GM23248 (cell line): ENCODE results near the gene ATP5F1D. TPM values are rescaled to one million over a fixed set of nuclear protein-coding genes. Genes with fewer than 3 reads are reported as not detected.

Experiments
- DNase-seq: peaks from one replicate; pipeline ENCODE4 v3.0.0-alpha.2; 2015
- H2AFZ ChIP-seq: fragments of 200-600 bp; sonication (generic); 2 replicates; pipeline ENCODE4 v1.6.1; 2016; ENCODE audit warnings: antibody characterized with exemption
- H3F3A ChIP-seq: fragments of 200-600 bp; sonication (generic); 2 replicates; pipeline ENCODE4 v1.6.1; 2016; ENCODE audit warnings: mild to moderate bottlenecking, antibody characterized with exemption, mixed run types; ENCODE audit not compliant: insufficient read depth
- H3K27ac ChIP-seq: fragments of 200-600 bp; sonication (generic); 2 replicates; pipeline ENCODE4 v1.5.1; 2016; ENCODE audit warnings: mild to moderate bottlenecking
- H3K27me3 ChIP-seq: fragments of 200-600 bp; sonication (generic); replicated peaks from 2 replicates; pipeline ENCODE4 v1.6.1; 2016; ENCODE audit warnings: mild to moderate bottlenecking; ENCODE audit not compliant: insufficient read depth
- H3K36me3 ChIP-seq: fragments of 200-600 bp; sonication (generic); 2 replicates; pipeline ENCODE4 v1.6.1; 2016; ENCODE audit warnings: low read depth, mild to moderate bottlenecking
- H3K4me1 ChIP-seq: fragments of 200-600 bp; sonication (generic); 2 replicates; pipeline ENCODE4 v1.6.1; 2016; ENCODE audit warnings: mild to moderate bottlenecking; ENCODE audit not compliant: insufficient read depth
- H3K4me2 ChIP-seq: fragments of 200-600 bp; sonication (generic); one replicate; pipeline ENCODE4 v1.6.1; 2016; ENCODE audit warnings: mild to moderate bottlenecking; ENCODE audit not compliant: unreplicated experiment
- H3K4me3 ChIP-seq: fragments of 200-600 bp; sonication (generic); 2 replicates; pipeline ENCODE4 v1.5.1; 2016; ENCODE audit warnings: mild to moderate bottlenecking
- H3K79me2 ChIP-seq: fragments of 200-600 bp; sonication (generic); 2 replicates; pipeline ENCODE4 v1.6.1; 2016; ENCODE audit warnings: mild to moderate bottlenecking; ENCODE audit not compliant: insufficient read depth
- H3K9ac ChIP-seq: fragments of 200-600 bp; sonication (generic); 2 replicates; pipeline ENCODE4 v1.6.1; 2016; ENCODE audit warnings: mild to moderate bottlenecking
- H3K9me2 ChIP-seq: fragments of 200-600 bp; sonication (generic); 2 replicates; pipeline ENCODE4 v1.6.1; 2016; ENCODE audit warnings: mixed run types, mild to moderate bottlenecking, moderate library complexity; ENCODE audit not compliant: insufficient read depth
- H3K9me3 ChIP-seq: fragments of 200-600 bp; sonication (generic); one replicate; pipeline ENCODE4 v1.6.1; 2017; ENCODE audit warnings: low read depth
- H4K20me1 ChIP-seq: fragments of 200-600 bp; sonication (generic); 2 replicates; pipeline ENCODE4 v1.6.0; 2016; ENCODE audit not compliant: insufficient read depth
- EZH2 ChIP-seq: fragments of 200-600 bp; sonication (generic); IDR thresholded peaks from 2 replicates; pipeline ENCODE4 v1.6.1; 2018; ENCODE audit warnings: antibody characterized with exemption, mild to moderate bottlenecking; ENCODE audit not compliant: insufficient read depth, poor library complexity, severe bottlenecking
- EZH2phosphoT487 ChIP-seq: fragments of 200-600 bp; sonication (generic); IDR thresholded peaks from 2 replicates; pipeline ENCODE4 v1.6.1; 2018; ENCODE audit warnings: antibody characterized with exemption, moderate library complexity, mild to moderate bottlenecking, low read depth; ENCODE audit not compliant: insufficient read depth
- WGBS, 2 experiments: methylation state at CpG; one replicate each; pipeline ENCODE4 v1.1.6; 2015 to 2017; ENCODE audit warnings: low lambda C conversion rate in 2 of 2, low coverage in 1 of 2; ENCODE audit errors: missing lambda C conversion rate in 2 of 2; 5-methylcytosine and 5-hydroxymethylcytosine counted together
- in situ Hi-C: fragments of 300-500 bp; cut with MboI; formaldehyde crosslinking; loops from 2 replicates; pipeline ENCODE4 v1.15.0; 2020
- polyA plus RNA-seq: library from polyadenylated mRNA; unstranded; fragments of >200 nt; fragmentation: Nextera tagmentation; extraction: Ambion mirVana; gene quantifications from 2 replicates; pipeline ENCODE4 v1.2.1, GENCODE V29; 2016
- total RNA-seq: library from RNA; depleted of rRNA; stranded (reverse); fragments of >200 nt; shearing (Covaris generic); gene quantifications from 2 replicates; pipeline ENCODE4 v1.2.3, GENCODE V29; 2014

Gene ATP5F1D
- total and polyA plus RNA-seq, 2 experiments from 2014 or later: 38.9 to 287 TPM

DNA sequence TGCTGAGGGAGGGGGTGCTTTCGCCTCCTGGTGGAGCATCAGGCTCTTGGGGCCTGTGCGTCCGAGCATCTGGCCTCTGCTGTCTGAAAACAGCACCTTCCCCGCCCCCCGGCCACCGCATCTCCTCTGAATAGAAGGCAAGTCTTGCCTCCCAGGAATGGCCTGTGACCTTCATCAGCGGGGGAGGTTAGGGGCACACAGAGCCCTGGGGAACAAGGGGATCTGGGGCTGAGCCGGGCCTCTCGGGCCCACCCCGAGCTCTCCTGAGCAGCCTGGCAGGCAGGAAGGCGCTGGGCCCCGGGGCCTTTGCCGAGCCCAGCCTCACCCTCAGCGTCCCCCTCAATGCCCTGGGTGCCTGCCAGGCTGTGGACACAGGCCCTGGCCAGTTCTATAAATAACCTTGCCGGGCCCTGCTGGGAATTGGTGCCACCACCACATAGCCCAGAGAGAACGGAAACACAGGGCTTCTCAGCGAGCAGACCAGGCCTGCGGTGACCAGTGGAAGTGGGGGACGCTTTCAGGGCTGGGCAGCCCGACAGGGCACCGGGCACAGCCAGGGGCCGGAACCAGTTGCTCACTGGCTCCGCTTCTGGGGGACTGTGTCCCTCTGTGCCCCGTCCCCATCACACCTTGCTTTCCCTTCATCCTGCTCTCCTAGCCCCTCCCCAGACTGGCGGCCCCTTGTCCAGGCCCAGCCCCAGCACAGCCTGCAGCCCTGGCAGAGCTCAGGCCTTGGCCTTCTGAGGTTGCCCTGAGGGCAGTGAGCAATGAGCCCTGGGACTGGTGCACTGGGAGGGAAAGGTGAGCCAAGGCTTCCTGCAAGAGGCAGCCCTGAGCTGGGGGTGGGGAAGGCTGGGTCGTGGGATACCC lies 26.5 kb upstream of the ATP5F1D start:
- no peaks in the 10 kb centered on the region for H3K9me2 ChIP-seq
- DNase-seq: peak; percentile 53
- peaks cover 98% of the 10 kb centered on the region for H3K79me2 ChIP-seq
- peak overlapping the region; percentile 71 for H3K9ac ChIP-seq
- H2AFZ ChIP-seq: no peak overlapping the region
- WGBS, 2 experiments: 78 to 82% methylated on average over 21 to 24 of the region's 26 CpGs
- TF ChIP-seq EZH2 (no peak), EZH2phosphoT487 (no peak)
- H4K20me1 ChIP-seq: no peaks in the 10 kb centered on the region
- H3K4me3 ChIP-seq: no peak overlapping the region
- H3K9me3 ChIP-seq: no peaks in the 10 kb centered on the region
- peaks cover 29% of the 10 kb centered on the region for H3K4me1 ChIP-seq
- no peak overlapping the region for H3K4me2 ChIP-seq
- in situ Hi-C loops: no loop called here
- H3K27ac ChIP-seq: peak overlapping the region; percentile 35
- no peaks in the 10 kb centered on the region; the same call in 1 of the 2 replicates for H3K36me3 ChIP-seq
- no peaks in the 10 kb centered on the region for H3K27me3 ChIP-seq
- H3F3A ChIP-seq: no peaks in the 10 kb centered on the region; the same call in 1 of the 2 replicates

DNA sequence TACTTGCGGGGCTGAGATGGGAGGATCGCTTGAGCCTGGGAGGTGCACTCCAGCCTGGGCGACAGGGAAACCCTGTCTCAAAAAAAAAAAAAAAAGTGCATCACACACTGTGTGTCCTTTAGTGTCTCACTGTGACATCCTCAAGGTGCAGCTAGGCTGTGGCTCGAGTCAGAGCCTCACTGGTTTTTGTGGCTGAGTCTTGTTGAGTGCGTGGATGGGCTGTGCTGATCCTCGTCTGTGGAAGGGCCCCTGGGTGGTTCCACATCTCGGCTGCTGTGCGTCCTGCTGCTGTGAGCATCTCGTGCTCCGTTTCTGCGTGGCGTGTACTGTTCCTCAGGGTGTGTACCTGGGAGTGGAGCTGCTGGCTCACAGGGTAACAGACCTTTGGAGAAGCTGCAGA lies 24.8 kb upstream of the ATP5F1D start:
- no peaks in the 10 kb centered on the region for H3K9me2 ChIP-seq
- no peak overlapping the region for H3K9ac ChIP-seq
- H3K4me3 ChIP-seq: no peak overlapping the region
- no peaks in the 10 kb centered on the region; the same call in 1 of the 2 replicates for H3K36me3 ChIP-seq
- no peak overlapping the region for H3K27ac ChIP-seq
- no peak overlapping the region for H2AFZ ChIP-seq
- no peaks in the 10 kb centered on the region for H3K27me3 ChIP-seq
- in situ Hi-C loops: no loop called here
- peaks cover 94% of the 10 kb centered on the region for H3K79me2 ChIP-seq
- 85 to 88% methylated on average over 12 of the region's 12 CpGs for WGBS, 2 experiments
- no peak for DNase-seq
- TF ChIP-seq EZH2: no peak
- no peak for TF ChIP-seq EZH2phosphoT487
- peaks cover 29% of the 10 kb centered on the region for H3K4me1 ChIP-seq
- H3K4me2 ChIP-seq: no peak overlapping the region
- H3K9me3 ChIP-seq: no peaks in the 10 kb centered on the region
- H4K20me1 ChIP-seq: no peaks in the 10 kb centered on the region
- no peaks in the 10 kb centered on the region; the same call in 1 of the 2 replicates for H3F3A ChIP-seq

DNA sequence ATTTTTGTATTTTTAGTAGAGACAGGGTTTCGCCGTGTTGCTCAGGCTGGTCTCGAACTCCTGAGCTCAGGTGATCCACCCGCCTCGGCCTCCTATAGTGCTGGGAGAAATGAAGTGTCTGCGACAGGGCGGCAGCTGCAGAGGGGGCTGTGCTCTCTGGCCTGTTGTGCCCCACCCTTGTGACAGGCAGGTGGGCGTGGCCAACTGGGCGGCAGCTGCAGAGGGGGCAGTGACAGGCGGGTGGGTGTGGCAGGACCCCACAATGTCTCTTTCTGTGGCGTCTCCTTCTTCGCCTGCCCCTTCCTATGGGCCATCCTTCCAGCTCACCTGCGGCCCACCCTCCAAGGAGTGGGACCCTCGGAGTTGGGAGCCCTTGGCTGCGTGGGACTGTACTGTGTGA lies 24.2 kb upstream of the ATP5F1D start:
- no peaks in the 10 kb centered on the region for H3K9me2 ChIP-seq
- H3K9me3 ChIP-seq: no peaks in the 10 kb centered on the region
- peaks cover 88% of the 10 kb centered on the region for H3K79me2 ChIP-seq
- no peaks in the 10 kb centered on the region; the same call in 1 of the 2 replicates for H3F3A ChIP-seq
- WGBS, 2 experiments: 67 to 73% methylated on average over 10 to 15 of the region's 15 CpGs
- in situ Hi-C loops: no loop called here
- peaks cover 29% of the 10 kb centered on the region for H3K4me1 ChIP-seq
- no peaks in the 10 kb centered on the region for H3K27me3 ChIP-seq
- H3K4me3 ChIP-seq: no peak overlapping the region
- TF ChIP-seq EZH2phosphoT487 (no peak), EZH2 (no peak)
- H4K20me1 ChIP-seq: no peaks in the 10 kb centered on the region
- no peak overlapping the region for H3K4me2 ChIP-seq
- no peak for DNase-seq
- no peak overlapping the region for H3K9ac ChIP-seq
- H3K36me3 ChIP-seq: no peaks in the 10 kb centered on the region; the same call in 1 of the 2 replicates
- H3K27ac ChIP-seq: no peak overlapping the region
- no peak overlapping the region for H2AFZ ChIP-seq

DNA sequence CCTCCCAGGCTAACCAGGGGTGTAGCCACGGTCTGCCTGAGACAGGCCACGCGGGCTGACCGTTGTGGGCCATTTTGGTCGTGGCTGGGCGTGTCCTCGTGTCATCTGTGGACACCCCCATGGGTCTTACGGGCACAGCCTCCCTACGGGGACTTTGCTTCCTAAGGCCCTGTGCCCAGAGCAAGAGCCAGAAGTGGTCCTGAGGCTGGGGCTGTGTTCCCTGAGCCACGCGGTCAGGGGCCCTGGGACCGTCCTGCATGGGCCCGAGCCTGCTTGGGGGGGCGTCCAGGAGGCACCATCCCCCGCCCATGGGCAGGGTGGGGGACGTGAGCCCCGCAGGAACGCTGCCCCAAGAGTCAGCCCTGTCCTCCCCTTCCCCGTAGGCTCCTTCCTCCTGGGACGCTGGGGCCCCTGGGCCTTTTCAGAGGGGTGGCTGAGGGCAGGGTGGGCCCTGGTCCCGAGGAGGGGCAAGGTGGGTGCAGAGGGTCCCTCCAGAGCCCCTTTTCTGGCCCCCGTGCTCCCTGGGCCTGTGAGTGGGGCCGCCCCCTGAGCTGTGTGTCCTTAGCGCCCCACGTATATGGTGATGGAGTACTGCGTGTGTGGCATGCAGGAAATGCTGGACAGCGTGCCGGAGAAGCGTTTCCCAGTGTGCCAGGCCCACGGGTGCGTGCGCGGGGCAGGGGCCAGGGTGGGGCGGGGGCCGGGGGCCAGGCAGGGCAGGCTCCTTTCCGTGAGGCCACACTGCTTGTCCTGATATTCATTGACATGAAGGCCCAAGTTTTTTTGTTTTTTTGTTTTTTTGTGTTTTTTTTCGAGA lies 22.6 kb upstream of the ATP5F1D start:
- Histone ChIP-seq H3K27ac (no peak overlapping the region), H3K27me3 (no peaks in the 10 kb centered on the region), H3K4me1 (peaks cover 22% of the 10 kb centered on the region), H4K20me1 (no peaks in the 10 kb centered on the region), H2AFZ (no peak overlapping the region), H3F3A (no peaks in the 10 kb centered on the region), H3K36me3 (no peaks in the 10 kb centered on the region; the same call in 1 of the 2 replicates), H3K9me2 (no peaks in the 10 kb centered on the region), H3K9ac (no peak overlapping the region), H3K79me2 (peaks cover 72% of the 10 kb centered on the region), H3K4me2 (no peak overlapping the region), H3K4me3 (no peak overlapping the region), H3K9me3 (no peaks in the 10 kb centered on the region)
- WGBS, 2 experiments: 91% methylated on average over 26 to 37 of the region's 37 CpGs
- in situ Hi-C loops: no loop called here
- no peak for TF ChIP-seq EZH2phosphoT487
- DNase-seq: no peak
